WERI-Rb-1 (cell line): Measurements from ENCODE around the gene METTL24.

Experiments used
- DNase-seq: peaks from one replicate; pipeline ENCODE4 v3.0.0-alpha.2; 2020
- H3K27ac ChIP-seq: fragments of 250-450 bp; sonication (Bioruptor Pico); 2 replicates; pipeline ENCODE4 v1.5.1; 2020; ENCODE audit warnings: mild to moderate bottlenecking, moderate library complexity
- H3K27me3 ChIP-seq: fragments of 250-450 bp; sonication (Bioruptor Pico); 2 replicates; pipeline ENCODE4 v1.5.1; 2021; ENCODE audit warnings: mild to moderate bottlenecking, low read depth, moderate library complexity; ENCODE audit not compliant: insufficient read depth, severe bottlenecking
- H3K36me3 ChIP-seq: fragments of 250-450 bp; sonication (Bioruptor Pico); 2 replicates; pipeline ENCODE4 v1.5.1; 2020; ENCODE audit warnings: mild to moderate bottlenecking, moderate library complexity
- H3K4me3 ChIP-seq: 2 replicates; pipeline ENCODE4 v1.5.1; 2011; ENCODE audit warnings: low read depth, mild to moderate bottlenecking, control low read depth, low read length
- H3K9me3 ChIP-seq: fragments of 250-450 bp; sonication (Bioruptor Pico); 2 replicates; pipeline ENCODE4 v1.5.1; 2021; ENCODE audit warnings: mild to moderate bottlenecking, moderate library complexity; ENCODE audit not compliant: severe bottlenecking
- TF ChIP-seq, protein P1 (sequence below): IDR thresholded peaks from 2 replicates; pipeline ENCODE4 v1.5.1; 2011; ENCODE audit warnings: low read depth, mild to moderate bottlenecking, control low read depth, inconsistent platforms, low read length

Gene METTL24

DNA sequence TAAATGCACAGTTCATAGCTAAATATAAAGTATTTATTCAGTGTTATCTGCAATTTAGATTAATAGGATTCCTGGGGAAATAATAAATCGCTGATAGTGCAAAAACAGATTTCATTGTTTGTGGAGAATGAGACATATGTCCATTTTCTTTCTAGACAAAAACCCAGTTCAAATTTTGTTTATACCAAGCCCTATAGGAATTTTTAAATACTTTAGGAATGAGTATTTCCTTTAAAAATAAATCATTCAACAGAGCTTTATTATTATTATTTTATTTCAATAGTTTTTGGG is 86.5 kb downstream of the METTL24 start:
- Histone ChIP-seq H3K4me3 (no peak overlapping the region), H3K27ac (no peak overlapping the region), H3K36me3 (no peaks in the 10 kb centered on the region), H3K27me3 (no peaks in the 10 kb centered on the region), H3K9me3 (no peaks in the 10 kb centered on the region)
- DNase-seq, result no peak
- TF ChIP-seq, protein P1, sequence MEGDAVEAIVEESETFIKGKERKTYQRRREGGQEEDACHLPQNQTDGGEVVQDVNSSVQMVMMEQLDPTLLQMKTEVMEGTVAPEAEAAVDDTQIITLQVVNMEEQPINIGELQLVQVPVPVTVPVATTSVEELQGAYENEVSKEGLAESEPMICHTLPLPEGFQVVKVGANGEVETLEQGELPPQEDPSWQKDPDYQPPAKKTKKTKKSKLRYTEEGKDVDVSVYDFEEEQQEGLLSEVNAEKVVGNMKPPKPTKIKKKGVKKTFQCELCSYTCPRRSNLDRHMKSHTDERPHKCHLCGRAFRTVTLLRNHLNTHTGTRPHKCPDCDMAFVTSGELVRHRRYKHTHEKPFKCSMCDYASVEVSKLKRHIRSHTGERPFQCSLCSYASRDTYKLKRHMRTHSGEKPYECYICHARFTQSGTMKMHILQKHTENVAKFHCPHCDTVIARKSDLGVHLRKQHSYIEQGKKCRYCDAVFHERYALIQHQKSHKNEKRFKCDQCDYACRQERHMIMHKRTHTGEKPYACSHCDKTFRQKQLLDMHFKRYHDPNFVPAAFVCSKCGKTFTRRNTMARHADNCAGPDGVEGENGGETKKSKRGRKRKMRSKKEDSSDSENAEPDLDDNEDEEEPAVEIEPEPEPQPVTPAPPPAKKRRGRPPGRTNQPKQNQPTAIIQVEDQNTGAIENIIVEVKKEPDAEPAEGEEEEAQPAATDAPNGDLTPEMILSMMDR, result no peak

DNA sequence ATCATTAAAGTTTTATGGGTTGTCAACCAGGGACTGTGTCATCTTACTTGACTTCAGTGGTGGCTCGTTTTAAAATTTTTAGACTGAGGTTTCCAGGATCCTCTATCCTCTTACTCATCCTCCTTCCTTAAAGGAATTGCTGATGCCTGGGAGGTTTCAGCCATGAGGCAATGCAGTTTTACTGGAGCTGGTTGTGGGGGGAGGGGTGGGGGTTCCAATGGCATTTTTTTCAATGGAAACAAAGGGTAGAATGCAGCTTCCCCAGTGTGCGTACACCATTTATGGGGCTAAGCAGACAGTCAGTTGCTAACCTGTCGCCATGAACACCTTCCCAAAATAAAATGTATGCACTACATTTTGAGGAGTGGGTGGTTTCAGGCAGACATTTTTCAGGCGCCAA is 88.0 kb downstream of the METTL24 start:
- Histone ChIP-seq H3K27ac (no peak overlapping the region), H3K9me3 (no peaks in the 10 kb centered on the region), H3K27me3 (no peaks in the 10 kb centered on the region), H3K4me3 (no peak overlapping the region), H3K36me3 (no peaks in the 10 kb centered on the region)
- TF ChIP-seq, protein P1, result no peak
- no peak for DNase-seq

DNA sequence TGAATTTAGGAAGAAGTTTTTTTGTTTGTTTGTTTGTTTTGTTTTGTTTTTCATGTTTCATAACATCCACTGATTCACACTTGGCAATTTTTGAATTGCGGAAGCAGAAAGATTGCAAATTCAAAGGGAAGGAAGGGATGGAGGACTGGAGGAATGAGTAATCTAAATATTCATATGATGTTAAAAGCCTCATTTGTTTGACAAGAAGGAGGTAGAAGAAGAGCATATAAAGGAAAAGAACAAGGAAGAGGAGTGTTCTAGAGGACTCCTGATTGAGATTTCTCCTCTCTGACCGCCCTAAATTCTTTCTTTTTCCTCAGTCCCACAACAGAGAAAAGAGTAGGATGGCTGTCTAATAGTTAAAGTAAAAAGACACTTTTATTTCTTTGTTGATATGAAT is 88.5 kb downstream of the METTL24 start:
- TF ChIP-seq, protein P1, result no peak
- Histone ChIP-seq H3K9me3 (no peaks in the 10 kb centered on the region), H3K4me3 (no peak overlapping the region), H3K36me3 (no peaks in the 10 kb centered on the region), H3K27ac (no peak overlapping the region), H3K27me3 (no peaks in the 10 kb centered on the region)
- DNase-seq, result no peak

DNA sequence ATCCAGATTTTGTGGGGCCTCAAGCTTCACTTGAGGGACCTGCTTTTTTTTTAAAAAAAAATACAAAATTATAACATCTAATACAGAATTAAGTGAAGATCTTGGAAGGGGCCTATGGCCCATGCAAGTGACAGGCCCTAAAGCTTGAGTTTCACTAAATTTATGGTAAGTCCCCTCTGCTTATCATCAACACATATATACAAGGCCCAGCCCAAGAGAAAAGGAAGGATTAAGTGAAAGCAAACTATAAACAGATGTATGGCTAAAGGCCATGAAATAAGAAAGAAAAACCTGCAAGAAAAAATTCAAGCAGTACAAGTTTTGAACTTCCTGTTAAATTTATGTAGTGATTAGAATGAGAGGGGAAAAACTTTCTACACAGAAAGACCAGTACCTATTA is 91.2 kb downstream of the METTL24 start:
- H3K9me3 ChIP-seq, result no peaks in the 10 kb centered on the region
- H3K4me3 ChIP-seq, result no peak overlapping the region

DNA sequence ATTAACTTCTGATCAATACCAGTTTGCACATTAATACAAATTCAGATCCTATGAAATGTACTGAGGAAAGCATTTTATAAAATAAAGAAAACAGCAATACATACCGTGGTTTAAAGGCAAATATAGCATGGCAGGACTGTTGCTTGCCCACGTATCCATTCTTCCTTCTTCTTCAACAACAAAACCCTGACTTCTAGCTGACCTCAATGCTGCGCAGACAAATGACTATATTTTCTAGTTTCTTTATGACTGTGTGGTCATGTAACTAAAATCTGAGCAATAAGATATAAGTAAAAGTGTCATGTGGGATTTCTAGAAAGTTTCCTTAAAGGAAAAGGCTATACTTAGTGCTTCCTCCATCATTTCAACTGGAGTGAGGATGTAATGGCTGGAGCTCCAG is 92.9 kb downstream of the METTL24 start:
- H3K36me3 ChIP-seq, result no peaks in the 10 kb centered on the region
- no peak overlapping the region for H3K27ac ChIP-seq
- no peaks in the 10 kb centered on the region for H3K9me3 ChIP-seq
- TF ChIP-seq, protein P1, result no peak
- DNase-seq, result no peak
- H3K27me3 ChIP-seq, result no peaks in the 10 kb centered on the region
- no peak overlapping the region for H3K4me3 ChIP-seq

More for the DNA sequence above, 91.2 kb downstream of the METTL24 start:
- TF ChIP-seq, protein P1, result no peak
- H3K27me3 ChIP-seq, result no peaks in the 10 kb centered on the region
- no peaks in the 10 kb centered on the region for H3K36me3 ChIP-seq
- no peak overlapping the region for H3K27ac ChIP-seq
- no peak for DNase-seq

DNA sequence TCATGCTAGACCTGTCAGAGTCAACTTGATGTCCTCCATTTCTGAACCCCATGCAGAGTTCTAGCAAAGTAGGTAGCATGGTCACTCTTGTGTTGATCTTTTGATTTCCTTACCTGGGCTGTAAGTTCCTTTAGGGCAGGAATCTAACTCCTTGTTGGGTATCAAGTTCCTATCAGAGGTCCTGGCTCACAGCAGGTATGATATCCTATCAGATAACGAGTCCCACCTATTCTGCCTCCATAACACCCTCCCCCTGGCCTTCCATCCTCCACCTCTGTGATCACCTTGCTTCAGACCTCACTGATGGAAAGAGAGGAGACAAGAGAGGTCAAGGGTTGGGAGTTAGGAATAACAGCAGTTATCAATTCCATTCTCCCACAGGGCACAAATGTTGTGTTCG is 101.8 kb downstream of the METTL24 start:
- H3K4me3 ChIP-seq, result no peak overlapping the region
- TF ChIP-seq, protein P1, result no peak
- DNase-seq, result no peak

More for the DNA sequence above, 101.8 kb downstream of the METTL24 start:
- Histone ChIP-seq H3K36me3 (no peaks in the 10 kb centered on the region), H3K27ac (no peak overlapping the region), H3K9me3 (peaks cover 5% of the 10 kb centered on the region), H3K27me3 (no peaks in the 10 kb centered on the region)
